DOHH2 (cell line): ENCODE results near the gene SERAC1.

ENCODE experiments used
- EZH2phosphoT487 ChIP-seq: fragments of 200-600 bp; sonication (generic); IDR thresholded peaks from 2 replicates; pipeline ENCODE4 v1.6.1; 2017; ENCODE audit warnings: borderline replicate concordance, mild to moderate bottlenecking, antibody characterized with exemption, low read length, moderate library complexity, mixed read lengths
- TF ChIP-seq, protein P1 (sequence below): fragments of 200-600 bp; sonication (generic); IDR thresholded peaks from one replicate; pipeline ENCODE4 v1.5.1; 2014; ENCODE audit warnings: antibody characterized with exemption, mild to moderate bottlenecking, low read depth, low read length; ENCODE audit not compliant: poor library complexity, severe bottlenecking

- TF ChIP-seq, protein P1, sequence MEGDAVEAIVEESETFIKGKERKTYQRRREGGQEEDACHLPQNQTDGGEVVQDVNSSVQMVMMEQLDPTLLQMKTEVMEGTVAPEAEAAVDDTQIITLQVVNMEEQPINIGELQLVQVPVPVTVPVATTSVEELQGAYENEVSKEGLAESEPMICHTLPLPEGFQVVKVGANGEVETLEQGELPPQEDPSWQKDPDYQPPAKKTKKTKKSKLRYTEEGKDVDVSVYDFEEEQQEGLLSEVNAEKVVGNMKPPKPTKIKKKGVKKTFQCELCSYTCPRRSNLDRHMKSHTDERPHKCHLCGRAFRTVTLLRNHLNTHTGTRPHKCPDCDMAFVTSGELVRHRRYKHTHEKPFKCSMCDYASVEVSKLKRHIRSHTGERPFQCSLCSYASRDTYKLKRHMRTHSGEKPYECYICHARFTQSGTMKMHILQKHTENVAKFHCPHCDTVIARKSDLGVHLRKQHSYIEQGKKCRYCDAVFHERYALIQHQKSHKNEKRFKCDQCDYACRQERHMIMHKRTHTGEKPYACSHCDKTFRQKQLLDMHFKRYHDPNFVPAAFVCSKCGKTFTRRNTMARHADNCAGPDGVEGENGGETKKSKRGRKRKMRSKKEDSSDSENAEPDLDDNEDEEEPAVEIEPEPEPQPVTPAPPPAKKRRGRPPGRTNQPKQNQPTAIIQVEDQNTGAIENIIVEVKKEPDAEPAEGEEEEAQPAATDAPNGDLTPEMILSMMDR = no peak
- TF ChIP-seq EZH2phosphoT487 = no peak
These were observed 26.6 kb upstream of the SERAC1 start for GRCh38 chr6:158194487-158195280.
